Parathyroid adenoma (tissue), 2 donors: ENCODE data around the gene TAP1.

ENCODE experiments used
- H2AFZ ChIP-seq: fragments of 300-600 bp; sonication (generic); one replicate; pipeline ENCODE4 v1.7.0; 2017; ENCODE audit warnings: antibody characterized with exemption, mild to moderate bottlenecking
- H3K27ac ChIP-seq: fragments of 300-600 bp; sonication (generic); one replicate; pipeline ENCODE4 v1.7.0; 2017
- H3K27me3 ChIP-seq: fragments of 300-600 bp; sonication (generic); one replicate; pipeline ENCODE4 v1.7.0; 2017; ENCODE audit warnings: low read length; ENCODE audit not compliant: control insufficient read depth, insufficient read depth
- H3K36me3 ChIP-seq: fragments of 300-600 bp; sonication (generic); one replicate; pipeline ENCODE4 v1.7.0; 2017; ENCODE audit warnings: low read length; ENCODE audit not compliant: control insufficient read depth, insufficient read depth
- H3K4me1 ChIP-seq: fragments of 300-600 bp; sonication (generic); one replicate; pipeline ENCODE4 v1.7.0; 2017; ENCODE audit warnings: control low read depth
- H3K4me2 ChIP-seq: fragments of 300-600 bp; sonication (generic); one replicate; pipeline ENCODE4 v1.7.0; 2017; ENCODE audit warnings: low read length
- H3K4me3 ChIP-seq: fragments of 300-600 bp; sonication (generic); one replicate; pipeline ENCODE4 v1.7.0; 2017; ENCODE audit warnings: low read depth, low read length
- H3K79me2 ChIP-seq: fragments of 300-600 bp; sonication (generic); one replicate; pipeline ENCODE4 v1.7.0; 2017; ENCODE audit warnings: control low read depth
- H3K9ac ChIP-seq: fragments of 300-600 bp; sonication (generic); one replicate; pipeline ENCODE4 v1.7.0; 2017; ENCODE audit warnings: mild to moderate bottlenecking
- H3K9me3 ChIP-seq: fragments of 300-600 bp; sonication (generic); one replicate; pipeline ENCODE4 v1.7.0; 2017; ENCODE audit warnings: low read length; ENCODE audit not compliant: control insufficient read depth
- TF ChIP-seq, protein P1 (sequence below): fragments of 300-600 bp; sonication (generic); IDR thresholded peaks from one replicate; pipeline ENCODE4 v1.7.0; 2017; ENCODE audit warnings: antibody characterized with exemption, mild to moderate bottlenecking
- donor health status: primary hyperparathyroidism.

Gene TAP1

DNA sequence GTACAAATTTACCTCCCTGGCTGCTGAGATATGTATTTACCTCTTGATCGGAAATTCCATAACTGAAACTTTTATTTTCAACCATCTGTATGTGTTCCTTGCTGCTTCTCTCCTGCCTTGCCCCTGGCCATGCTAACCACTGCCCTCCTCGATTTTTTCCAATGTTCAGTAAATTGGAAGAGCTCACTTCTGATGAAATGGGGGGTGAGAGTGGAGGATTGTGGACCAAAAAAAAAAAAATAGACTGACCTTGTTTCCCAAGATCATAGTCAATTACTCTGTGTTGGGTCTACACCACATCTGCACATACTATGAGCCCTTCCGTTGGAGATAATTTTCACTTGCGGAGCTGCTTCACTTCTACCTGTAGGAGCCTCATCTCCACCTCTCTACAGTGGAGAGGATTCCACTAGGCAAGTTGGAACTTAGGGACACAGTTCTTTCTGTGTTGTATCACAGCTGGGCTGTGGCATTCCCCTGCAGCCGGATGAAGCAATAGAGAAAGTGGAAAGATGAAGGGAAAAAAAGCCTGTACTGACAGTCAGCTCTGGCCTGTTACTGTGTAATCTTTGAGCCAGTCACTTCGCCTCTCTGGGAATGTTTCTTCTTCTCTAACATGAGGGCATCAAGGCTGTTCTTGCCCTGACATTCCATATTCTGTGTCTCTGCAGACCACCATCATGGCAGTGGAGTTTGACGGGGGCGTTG, 2.1 kb upstream of the TAP1 start:
- Histone ChIP-seq H3K27me3 (no peaks in the 10 kb centered on the region), H3K9ac (no peak overlapping the region), H2AFZ (no peak overlapping the region), H3K79me2 (no peaks in the 10 kb centered on the region), H3K4me3 (no peak overlapping the region), H3K9me3 (no peaks in the 10 kb centered on the region), H3K27ac (no peak overlapping the region), H3K36me3 (no peaks in the 10 kb centered on the region), H3K4me1 (peaks cover 5% of the 10 kb centered on the region), H3K4me2 (no peak overlapping the region)
- TF ChIP-seq, protein P1, sequence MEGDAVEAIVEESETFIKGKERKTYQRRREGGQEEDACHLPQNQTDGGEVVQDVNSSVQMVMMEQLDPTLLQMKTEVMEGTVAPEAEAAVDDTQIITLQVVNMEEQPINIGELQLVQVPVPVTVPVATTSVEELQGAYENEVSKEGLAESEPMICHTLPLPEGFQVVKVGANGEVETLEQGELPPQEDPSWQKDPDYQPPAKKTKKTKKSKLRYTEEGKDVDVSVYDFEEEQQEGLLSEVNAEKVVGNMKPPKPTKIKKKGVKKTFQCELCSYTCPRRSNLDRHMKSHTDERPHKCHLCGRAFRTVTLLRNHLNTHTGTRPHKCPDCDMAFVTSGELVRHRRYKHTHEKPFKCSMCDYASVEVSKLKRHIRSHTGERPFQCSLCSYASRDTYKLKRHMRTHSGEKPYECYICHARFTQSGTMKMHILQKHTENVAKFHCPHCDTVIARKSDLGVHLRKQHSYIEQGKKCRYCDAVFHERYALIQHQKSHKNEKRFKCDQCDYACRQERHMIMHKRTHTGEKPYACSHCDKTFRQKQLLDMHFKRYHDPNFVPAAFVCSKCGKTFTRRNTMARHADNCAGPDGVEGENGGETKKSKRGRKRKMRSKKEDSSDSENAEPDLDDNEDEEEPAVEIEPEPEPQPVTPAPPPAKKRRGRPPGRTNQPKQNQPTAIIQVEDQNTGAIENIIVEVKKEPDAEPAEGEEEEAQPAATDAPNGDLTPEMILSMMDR: no peak

DNA sequence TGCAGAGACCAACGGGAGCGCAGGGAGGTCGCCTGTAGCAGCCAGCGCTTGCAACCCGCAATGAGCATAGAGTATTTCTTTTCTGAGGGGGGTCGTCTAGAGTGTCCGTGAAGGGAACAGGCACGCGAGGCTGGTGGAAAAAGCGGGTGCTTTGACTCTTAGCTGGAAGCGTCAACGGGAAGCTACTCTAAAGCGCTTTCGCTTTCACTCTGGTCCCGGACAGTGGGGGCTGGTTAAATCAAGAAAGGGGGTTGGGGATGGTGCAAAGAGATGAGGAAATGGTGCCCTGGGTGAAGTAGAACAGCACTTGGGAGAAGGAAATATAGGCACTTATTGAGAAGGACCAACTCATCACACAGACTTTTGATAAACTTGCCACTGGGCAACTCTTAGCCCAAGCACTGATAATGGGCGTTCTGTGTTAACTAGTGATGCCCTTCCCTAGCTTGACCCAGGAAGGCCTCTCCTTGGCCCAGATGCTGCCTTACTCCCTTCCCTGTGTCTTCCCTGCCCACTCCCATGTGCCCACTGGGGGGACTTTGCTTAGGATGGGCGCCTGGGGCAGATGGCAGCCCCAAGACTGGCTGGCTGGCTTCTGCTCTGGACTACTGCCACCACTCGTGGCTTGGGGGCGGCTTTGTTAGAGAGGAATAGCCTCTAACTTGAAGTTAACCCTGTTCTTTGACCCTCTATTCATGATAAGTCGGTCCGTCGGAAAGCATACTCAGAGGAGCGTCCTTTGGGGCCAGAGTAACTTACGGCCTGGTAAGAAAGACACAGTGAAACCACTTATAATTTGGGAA, 1.1 kb upstream of the TAP1 start:
- peak overlapping the region; percentile 99 for H2AFZ ChIP-seq
- peak overlapping the region; percentile 100 for H3K4me2 ChIP-seq
- no peaks in the 10 kb centered on the region for H3K9me3 ChIP-seq
- TF ChIP-seq, protein P1: no peak
- H3K4me3 ChIP-seq: peak overlapping the region; percentile 89
- H3K9ac ChIP-seq: no peak overlapping the region
- peaks cover 5% of the 10 kb centered on the region for H3K4me1 ChIP-seq
- H3K27me3 ChIP-seq: no peaks in the 10 kb centered on the region
- H3K27ac ChIP-seq: peak overlapping the region; percentile 93
- no peaks in the 10 kb centered on the region for H3K36me3 ChIP-seq
- no peaks in the 10 kb centered on the region for H3K79me2 ChIP-seq

DNA sequence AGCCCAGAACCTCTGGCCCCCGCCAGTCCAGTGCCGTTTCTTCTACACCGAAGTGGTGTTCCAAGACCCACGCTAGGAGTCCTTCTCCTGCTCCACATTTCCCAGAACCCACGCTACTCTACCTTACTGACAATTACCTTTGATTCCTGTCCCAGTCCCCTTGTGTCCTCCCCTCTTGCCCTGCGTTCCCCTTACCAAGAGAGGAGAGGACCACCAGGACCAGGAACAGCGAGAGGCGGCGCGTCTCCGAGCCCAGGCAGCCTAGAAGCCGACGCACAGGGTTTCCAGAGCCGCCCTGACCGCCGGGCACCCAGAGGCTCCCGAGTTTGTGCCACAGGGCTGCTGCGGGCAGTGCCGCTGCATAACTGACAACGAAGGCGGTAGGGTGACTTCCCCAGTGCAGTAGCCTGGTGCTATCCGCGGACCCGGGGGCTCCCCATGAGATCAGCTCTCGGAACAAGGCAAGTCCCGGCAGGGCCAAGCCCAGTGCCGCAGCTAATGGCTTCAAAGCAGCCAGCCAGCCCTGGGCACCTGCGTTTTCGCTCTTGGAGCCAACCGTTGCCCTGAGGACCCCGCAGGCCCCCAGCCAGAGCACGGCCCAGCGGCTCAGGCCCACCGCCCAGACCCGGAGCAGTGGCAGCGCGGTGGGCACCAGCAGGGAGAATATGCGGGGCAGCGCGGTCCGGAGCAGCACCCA, 512 bp downstream of the TAP1 start:
- Histone ChIP-seq H3K36me3 (no peaks in the 10 kb centered on the region), H3K27me3 (no peaks in the 10 kb centered on the region), H3K9me3 (no peaks in the 10 kb centered on the region), H3K79me2 (no peaks in the 10 kb centered on the region), H3K9ac (peak overlapping the region; percentile 16), H3K4me2 (peak overlapping the region; percentile 100), H2AFZ (peak overlapping the region; percentile 99), H3K4me1 (peaks cover 5% of the 10 kb centered on the region), H3K27ac (peak overlapping the region; percentile 93), H3K4me3 (peak overlapping the region; percentile 89)
- TF ChIP-seq, protein P1: no peak

DNA sequence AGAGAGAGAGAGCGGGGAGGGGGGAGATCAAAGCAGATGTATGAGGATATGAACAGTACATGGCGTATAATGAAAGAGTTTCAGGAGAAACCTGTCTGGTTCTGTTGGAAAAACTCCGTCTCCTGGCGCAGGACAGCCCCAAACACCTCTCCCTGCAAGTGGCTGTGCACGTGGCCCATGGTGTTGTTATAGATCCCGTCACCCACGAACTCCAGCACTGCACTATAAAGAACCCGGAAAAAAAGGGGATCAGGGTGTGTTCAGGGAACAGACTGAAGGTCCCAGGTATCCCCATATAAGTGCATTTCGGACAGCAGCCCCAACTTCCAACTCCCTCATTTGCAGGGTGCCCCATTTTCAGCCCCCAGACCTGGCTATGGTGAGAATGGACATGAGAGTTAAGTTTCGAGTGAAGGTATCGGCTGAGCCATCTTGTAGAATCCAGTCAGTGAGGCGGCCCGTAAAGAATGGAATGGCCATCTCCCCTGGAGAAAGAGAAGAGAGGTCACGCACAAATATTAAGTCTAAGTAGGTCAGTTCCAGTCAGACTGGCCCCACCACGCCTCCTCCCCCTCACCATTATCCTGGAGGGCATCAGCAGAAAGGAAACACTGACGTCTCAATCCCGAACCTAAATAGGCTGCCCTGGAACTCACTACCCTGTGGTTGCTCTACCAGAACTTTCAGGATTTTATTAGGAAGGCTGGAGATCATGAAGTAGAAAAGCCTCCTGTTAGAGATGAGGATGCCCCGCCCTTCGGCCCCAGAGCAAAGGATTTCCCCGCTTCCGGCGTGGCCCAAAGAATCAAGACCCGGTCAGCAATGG, 1.3 kb downstream of the TAP1 start:
- H3K79me2 ChIP-seq: no peaks in the 10 kb centered on the region
- peak overlapping the region; percentile 89 for H3K4me3 ChIP-seq
- no peaks in the 10 kb centered on the region for H3K36me3 ChIP-seq
- H3K27ac ChIP-seq: peak overlapping the region; percentile 93
- H2AFZ ChIP-seq: peak overlapping the region; percentile 99
- no peaks in the 10 kb centered on the region for H3K9me3 ChIP-seq
- peaks cover 5% of the 10 kb centered on the region for H3K4me1 ChIP-seq
- no peaks in the 10 kb centered on the region for H3K27me3 ChIP-seq
- H3K9ac ChIP-seq: no peak overlapping the region
- TF ChIP-seq, protein P1: no peak
- peak overlapping the region; percentile 100 for H3K4me2 ChIP-seq
